PFSK-1 (cell line): ENCODE results near the gene USP1.

ENCODE experiments used
- FOXP2 ChIP-seq: optimal IDR thresholded peaks from 2 replicates; pipeline ENCODE3; 2011; ENCODE audit warnings: borderline replicate concordance, control low read depth, inconsistent platforms; ENCODE audit not compliant: insufficient read depth; ENCODE audit errors: extremely low read length, extremely low read depth
- POLR2AphosphoS5 ChIP-seq: IDR thresholded peaks from 2 replicates; pipeline ENCODE4 v1.6.1; 2012; ENCODE audit warnings: low read depth, mild to moderate bottlenecking, control low read depth, low read length, moderate library complexity
- REST ChIP-seq, 2 experiments: IDR thresholded peaks; 2 replicates each; pipeline versions ENCODE4 v1.6.1 to v1.8.0; 2011 to 2012; ENCODE audit warnings: low read depth in 2 of 2, low read length in 2 of 2, control low read depth in 1 of 2, inconsistent platforms in 1 of 2, mild to moderate bottlenecking in 1 of 2, moderate library complexity in 1 of 2; ENCODE audit not compliant: insufficient read depth in 1 of 2
- SIN3A ChIP-seq: IDR thresholded peaks from 2 replicates; pipeline ENCODE4 v1.6.1; 2012; ENCODE audit warnings: mild to moderate bottlenecking, low read length, moderate library complexity, borderline replicate concordance; ENCODE audit not compliant: insufficient read depth
- TAF1 ChIP-seq: IDR thresholded peaks from 2 replicates; pipeline ENCODE4 v1.6.1; 2012; ENCODE audit warnings: low read length, control low read depth, borderline replicate concordance; ENCODE audit not compliant: insufficient read depth

Gene USP1

GRCh38 chr1:62426237-62426636 lies 10.6 kb upstream of the USP1 start:
- TF ChIP-seq FOXP2, result no peak
- no peak for TF ChIP-seq POLR2AphosphoS5
- TF ChIP-seq REST (IDR thresholded peaks at IDR 0.05; ENCODE audit: insufficient read depth in 1 of 2, low read depth in 2 of 2, low read length in 2 of 2), result no peak
- no peak for TF ChIP-seq TAF1
- no peak for TF ChIP-seq SIN3A

GRCh38 chr1:62426794-62427193 lies 10.1 kb upstream of the USP1 start:
- TF ChIP-seq REST (IDR thresholded peaks at IDR 0.05; ENCODE audit: insufficient read depth in 1 of 2, low read depth in 2 of 2, low read length in 2 of 2) (no peak), TAF1 (no peak), SIN3A (no peak), FOXP2 (no peak), POLR2AphosphoS5 (no peak)

GRCh38 chr1:62428351-62428750 lies 8.5 kb upstream of the USP1 start:
- no peak for TF ChIP-seq TAF1

GRCh38 chr1:62429581-62429980 lies 7.3 kb upstream of the USP1 start:
- TF ChIP-seq TAF1 (no peak), FOXP2 (no peak), POLR2AphosphoS5 (no peak), SIN3A (no peak), REST (IDR thresholded peaks at IDR 0.05; ENCODE audit: insufficient read depth in 1 of 2, low read depth in 2 of 2, low read length in 2 of 2) (no peak)

- TF ChIP-seq SIN3A (no peak), FOXP2 (no peak), TAF1 (no peak), POLR2AphosphoS5 (no peak), REST (IDR thresholded peaks at IDR 0.05; ENCODE audit: insufficient read depth in 1 of 2, low read depth in 2 of 2, low read length in 2 of 2) (no peak)
These were observed 2.8 kb upstream of the USP1 start for GRCh38 chr1:62433861-62434617.
